H54 (cell line): ENCODE measurements around the gene EEFSEC.

Experiments used
- DNase-seq: peaks from one replicate; pipeline ENCODE4 v3.0.0; 2011; ENCODE audit warnings: low spot score, mixed read lengths; ENCODE audit not compliant: insufficient read length
- FAIRE-seq: peaks from 3 replicates; lab custom pipeline; 2011; peaks lifted over from hg19 to GRCh38; lab: Jason Lieb, UNC
- POLR2A ChIP-seq: IDR thresholded peaks from 2 replicates; pipeline ENCODE4 v1.6.1; 2011; ENCODE audit warnings: low read depth, mild to moderate bottlenecking, low read length

EEFSEC gene

DNA sequence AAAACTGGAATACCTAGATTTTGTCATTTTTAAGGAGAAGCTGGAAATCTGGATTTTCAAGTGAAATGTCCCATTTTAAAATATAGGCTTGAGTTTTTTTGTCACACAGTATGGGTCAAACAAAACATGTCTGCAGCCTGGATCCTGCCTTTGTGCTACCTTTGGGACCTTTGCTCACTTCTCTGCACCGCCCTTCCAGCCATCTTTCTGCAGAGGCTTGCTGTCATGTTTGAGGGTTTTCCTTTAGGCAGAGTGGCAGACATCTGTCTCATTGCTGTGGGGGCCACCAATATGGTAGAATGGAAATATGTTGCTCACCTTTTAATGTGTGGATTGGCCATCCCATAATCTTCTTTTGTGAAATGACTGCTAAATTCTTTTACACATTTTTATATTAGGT lies 136.3 kb downstream of the EEFSEC start:
- no peak for TF ChIP-seq POLR2A
- DNase-seq (no peak), FAIRE-seq (no peak)

DNA sequence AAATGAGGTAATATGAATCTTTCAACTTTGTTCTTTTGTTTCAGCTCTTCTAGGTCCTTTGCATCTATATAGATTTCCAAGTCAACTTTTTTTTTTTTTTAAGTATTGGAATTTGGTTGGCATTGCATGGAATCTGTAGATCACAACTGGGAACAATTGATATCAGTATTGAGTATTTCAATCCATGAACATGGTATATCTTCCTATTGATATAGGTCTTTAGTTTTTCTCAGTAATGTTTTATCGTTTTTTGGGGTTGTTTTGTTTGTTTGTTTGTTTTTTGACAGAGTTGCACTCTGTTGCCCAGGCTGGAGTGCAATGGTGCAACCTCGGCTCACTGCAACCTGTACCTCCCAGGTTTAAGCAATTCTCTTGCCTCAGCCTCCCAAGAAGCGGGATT lies 137.2 kb downstream of the EEFSEC start:
- FAIRE-seq, result no peak
- TF ChIP-seq POLR2A, result no peak
- DNase-seq, result no peak

DNA sequence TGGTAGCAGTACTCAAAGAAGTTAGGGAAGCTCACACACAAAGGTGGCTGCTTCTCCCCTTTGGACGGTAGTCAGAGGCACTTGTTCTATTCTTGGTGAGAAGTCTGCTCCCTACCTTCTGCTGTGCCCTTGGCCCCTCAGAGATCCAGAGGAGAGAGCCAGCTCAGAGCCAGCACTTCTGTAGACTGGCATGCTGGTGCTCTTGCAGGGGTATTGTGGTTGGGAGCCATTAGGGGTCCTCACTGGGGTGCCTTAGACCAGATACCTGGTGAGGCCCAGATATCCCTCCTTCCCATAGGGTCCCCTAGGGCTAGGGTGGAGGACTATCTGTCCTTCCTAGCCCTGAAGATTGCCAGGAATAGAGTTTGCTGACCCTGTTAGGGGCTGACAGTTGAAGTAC lies 140.6 kb downstream of the EEFSEC start:
- TF ChIP-seq POLR2A, result no peak
- DNase-seq, result no peak
- FAIRE-seq, result no peak

DNA sequence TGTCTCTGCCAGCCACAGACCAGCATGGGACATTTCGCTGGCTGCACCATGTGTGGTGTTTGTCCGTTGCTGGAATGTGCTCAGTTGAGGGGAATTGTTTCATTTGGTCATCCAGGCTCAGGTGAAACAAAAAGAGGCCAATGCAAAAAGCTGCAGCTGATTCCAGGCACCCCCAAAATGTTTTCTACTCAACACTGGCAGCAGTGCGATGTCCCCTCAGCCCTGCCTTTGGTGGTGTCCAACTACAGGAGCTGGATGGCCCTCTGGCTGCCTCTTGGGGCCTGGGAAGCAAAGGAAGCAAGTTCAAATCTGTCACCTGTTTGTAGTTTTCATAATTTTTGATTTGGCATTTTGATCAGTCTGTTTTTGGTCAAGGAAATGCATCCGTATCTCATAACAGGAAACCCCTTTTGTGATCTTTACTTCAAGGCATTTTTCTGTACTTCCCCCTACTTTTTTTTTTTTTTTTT lies 141.8 kb downstream of the EEFSEC start:
- TF ChIP-seq POLR2A, result no peak
- DNase-seq (no peak), FAIRE-seq (no peak)

DNA sequence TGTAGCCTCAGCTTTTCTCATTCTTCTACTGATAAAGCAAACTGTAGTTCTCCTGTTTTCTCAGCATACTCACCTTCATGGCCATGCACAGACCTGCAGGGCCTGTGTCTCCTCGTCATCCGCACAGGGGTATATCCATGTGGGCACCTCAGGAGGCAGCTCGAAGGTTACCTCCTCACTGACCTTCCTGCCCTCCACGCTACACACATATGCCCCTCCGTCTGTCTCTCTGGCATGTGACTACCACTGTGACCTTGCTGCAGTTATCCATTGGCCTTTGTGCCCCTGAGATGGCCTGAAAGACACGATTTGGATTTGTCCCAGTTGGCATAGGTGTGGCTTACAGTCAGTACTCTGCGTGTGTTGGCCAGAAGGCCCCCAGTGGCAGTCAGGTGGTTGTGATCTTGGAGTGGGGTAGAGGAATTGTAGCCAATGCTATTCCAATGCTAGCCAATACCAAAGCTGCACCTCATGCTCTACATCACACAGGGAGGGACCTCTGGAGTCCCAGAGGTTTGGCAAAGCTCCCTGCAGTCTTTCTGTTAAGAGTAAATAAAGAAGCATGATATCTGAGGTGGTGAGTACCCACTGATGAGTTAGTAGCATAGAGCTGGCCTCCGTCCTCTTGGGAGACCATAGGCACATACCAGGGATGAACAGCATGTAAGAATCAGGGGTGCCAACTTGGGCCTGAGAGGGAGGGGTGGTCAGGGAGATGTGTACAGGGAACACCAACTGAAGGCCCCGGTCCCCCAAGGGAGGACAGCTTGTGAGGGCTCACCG lies 143.4 kb downstream of the EEFSEC start:
- FAIRE-seq (no peak), DNase-seq (no peak)

DNA sequence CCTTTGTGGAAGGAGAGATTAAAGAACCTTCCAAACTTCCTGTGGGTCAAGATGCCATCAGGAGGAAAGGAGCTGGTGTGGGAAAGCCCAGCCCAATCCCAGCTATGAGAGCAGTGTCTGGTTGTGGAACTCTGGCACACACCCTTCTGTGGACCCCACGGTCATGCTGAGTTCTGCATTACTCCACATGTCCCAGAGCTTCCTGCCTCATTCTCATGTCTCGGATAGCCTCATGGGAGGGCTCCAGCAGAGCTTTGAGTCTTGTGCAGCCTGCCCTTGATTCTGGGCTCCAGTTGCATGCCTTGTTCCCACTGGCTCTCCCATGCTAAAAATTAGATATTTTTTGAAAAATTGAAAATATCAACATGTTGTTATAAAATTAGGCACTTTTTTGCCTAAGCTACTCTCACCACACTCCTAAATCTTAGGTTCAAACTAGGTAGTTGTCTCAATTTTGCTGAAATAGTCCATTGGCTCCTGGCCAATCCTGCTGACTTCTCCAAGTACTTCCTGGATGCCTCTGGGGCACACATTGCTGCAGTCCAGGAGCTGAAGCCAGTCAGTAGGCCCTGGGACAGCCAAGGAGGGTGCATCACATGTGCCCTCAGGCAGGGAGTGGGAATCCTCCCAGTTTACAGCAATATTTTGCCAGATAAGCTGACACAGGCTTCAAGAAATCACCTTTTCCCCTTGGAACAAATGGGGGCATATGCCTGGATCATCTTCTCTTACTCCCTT lies 144.3 kb downstream of the EEFSEC start:
- no peak for TF ChIP-seq POLR2A
- DNase-seq, result peak; percentile 42
- FAIRE-seq, result peak; percentile 30

More for the DNA sequence above, 143.4 kb downstream of the EEFSEC start:
- TF ChIP-seq POLR2A, result no peak

DNA sequence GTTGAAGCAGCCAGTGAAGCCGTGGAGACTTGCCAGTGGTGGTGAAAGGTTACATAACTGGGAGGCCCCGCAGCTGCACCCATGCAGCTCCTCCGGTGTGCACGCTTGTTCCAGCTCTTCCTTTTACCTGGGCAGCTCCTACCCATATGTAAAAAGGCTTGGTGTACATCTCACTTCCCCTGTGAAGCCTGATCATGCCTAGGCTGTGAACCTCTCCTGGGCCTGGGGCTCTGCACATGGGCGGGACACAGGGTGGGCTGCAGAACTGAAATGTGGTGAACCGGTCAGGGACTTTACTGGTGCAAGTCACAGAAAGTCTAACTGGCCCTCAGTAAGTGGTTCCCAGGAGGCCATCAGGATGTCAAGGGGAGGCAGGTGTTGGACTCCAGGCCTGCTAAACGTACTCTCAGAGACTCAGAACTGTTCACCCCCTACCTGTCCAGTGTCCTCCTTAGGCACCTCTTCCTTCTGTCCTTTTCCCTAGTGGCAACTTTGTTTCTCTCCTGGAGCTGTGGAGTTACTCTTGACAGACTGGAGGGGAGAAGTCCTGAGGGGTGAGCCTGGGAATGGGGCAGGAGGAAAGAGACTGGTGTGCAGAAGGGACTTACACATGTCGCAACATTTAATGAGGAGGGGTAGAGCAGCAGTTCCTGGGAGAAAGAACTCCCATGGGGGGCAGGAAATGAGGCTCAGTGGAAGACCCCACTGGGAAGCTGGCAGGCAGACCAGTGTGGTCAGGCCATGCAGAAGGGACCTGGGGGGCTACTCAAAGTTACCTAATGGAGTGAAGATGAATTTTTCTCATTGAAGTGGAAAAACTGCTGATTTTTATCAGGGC lies 148.1 kb downstream of the EEFSEC start:
- FAIRE-seq, result no peak
- DNase-seq, result no peak
- TF ChIP-seq POLR2A, result no peak

DNA sequence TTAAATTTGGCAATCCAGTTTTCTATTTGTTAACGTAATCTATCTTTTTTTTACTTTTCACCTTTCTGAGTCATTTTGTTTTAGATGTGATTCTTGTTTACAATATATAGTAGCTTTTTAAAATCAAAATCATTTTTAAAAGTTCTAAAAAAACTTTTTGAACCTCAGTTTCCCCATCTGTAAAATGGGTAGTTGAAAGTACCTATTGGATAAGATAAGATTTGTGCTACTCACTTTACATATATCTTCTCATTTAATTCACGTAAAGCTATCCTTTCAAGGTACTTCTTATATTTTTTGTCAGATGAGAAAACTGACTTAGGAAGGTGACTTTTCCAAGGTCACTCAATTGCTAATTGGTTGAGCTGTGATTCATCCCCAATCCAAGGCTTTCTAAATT lies 153.2 kb downstream of the EEFSEC start:
- FAIRE-seq (no peak), DNase-seq (no peak)
- TF ChIP-seq POLR2A, result no peak

DNA sequence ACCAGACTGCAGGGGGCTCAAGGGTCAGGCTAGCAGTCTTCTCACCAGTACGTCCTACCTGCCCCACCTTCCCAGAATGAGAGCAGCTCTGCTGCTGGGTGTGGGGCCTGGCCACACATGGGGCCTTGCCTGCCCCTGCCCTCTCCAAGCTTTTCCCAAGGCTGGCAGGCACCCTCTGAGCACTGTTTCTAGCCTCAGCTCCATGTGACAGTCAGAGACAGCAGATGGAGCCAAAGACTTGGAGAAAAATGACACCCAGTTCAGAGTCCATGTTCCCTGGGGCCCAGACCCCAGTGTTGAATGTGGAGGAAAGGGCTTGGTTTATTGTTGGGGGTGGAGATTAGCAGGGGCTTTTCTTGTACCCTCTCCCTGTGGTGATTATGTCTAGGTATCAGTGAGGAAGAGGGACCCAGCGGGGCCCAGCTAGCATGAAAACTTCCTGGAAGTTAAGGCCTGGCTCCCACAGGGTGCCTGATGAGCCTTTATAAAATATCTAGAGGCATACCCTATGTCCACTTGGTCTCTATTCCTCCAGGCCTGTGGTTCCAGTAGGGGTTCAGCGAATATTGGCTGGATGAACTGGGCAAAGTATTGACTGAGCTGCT lies 153.8 kb downstream of the EEFSEC start:
- DNase-seq (no peak), FAIRE-seq (no peak)
- no peak for TF ChIP-seq POLR2A

DNA sequence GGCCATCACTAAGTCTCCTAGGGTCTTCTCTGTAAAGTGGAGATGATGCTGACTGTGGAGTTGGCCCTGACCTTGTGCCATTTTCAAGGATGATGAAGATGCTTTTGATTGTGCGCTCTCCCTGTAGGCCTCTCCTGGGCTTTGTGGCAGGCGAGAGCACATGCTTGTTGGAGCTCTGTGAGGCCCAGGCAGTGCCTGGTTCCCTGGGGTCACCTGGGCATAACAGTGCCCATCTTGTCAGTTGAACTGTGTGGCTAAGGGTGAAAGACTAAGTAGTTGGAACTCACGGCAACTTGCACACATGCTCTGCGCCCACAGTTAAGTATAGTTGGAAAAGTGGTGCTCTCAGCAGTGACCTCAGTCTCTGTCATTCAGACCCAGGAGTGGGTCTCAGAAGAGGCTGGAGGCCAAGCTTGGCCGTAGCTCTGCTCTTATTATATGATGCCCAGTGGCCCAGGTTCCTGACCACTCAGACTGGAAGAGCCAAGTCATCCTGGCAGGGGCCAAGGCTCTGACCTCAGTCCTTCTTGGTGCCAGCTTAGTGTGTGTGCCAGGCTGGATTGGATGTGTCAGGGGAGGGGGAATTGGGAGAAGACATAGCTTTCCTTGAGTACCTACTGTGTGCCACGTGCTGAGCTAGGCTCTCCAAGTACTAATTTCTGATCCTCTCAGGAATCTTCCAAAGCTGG lies 154.6 kb downstream of the EEFSEC start:
- DNase-seq, result no peak
- no peak for FAIRE-seq
- TF ChIP-seq POLR2A, result no peak

DNA sequence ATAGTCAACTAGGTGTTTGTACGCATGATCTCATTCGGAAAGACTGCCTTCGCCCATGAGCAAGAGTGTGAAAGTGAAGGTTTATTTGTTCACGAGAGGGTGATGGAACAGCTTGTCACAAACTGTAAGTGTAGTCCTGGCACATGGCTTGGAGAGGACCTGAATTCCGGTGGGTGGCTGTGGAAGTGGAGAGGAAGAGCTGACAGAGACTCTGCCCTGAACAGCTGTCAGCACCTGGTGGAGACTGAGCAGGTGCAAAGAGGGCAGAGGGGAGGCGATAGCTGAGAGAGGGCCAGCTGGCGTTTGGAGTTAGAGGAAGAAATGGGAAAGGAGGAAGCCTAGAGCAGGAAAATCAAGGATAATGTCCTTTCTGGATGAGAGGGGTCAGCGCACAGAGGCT lies 155.7 kb downstream of the EEFSEC start:
- DNase-seq (no peak), FAIRE-seq (no peak)
- TF ChIP-seq POLR2A, result no peak

DNA sequence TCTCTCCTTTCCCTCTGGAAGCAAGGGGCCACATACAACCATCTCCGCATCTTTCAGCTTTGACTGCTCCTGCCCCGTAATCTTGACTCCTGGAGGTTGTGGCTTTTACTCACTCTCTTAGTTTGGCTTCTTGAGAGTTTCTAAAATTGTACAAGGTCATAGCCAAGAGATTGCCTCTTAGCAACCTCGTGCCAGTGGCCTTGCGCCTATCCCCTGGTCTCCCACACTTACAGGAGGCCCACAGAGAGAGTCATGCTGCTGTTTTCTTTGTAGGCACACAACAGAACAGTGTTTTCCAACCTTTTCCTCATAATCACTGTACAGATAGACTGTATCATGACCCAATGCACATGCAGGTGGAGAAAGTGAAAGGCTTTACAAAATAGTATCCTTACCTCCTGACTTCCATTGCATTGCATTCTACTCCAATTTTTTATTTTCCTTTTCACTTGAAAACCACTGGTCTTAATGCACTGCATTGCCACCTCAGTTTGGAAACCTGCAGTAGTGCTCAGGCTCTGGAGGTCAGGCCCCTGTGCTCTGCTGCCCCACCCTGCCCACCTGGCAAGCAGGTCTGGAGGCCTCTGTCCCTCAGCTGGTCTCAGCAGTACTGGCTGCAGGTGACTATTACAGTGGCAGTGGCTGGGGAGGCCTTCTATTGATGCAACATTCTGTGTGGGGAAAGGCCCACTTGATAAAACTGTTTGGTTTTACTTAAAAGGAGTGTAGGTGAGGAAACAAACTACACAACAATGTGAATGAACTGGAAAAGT lies 157.2 kb downstream of the EEFSEC start:
- no peak for DNase-seq
- FAIRE-seq, result no peak
- TF ChIP-seq POLR2A, result no peak
